ENCODE measurements around the gene P2RX7.

DNA sequence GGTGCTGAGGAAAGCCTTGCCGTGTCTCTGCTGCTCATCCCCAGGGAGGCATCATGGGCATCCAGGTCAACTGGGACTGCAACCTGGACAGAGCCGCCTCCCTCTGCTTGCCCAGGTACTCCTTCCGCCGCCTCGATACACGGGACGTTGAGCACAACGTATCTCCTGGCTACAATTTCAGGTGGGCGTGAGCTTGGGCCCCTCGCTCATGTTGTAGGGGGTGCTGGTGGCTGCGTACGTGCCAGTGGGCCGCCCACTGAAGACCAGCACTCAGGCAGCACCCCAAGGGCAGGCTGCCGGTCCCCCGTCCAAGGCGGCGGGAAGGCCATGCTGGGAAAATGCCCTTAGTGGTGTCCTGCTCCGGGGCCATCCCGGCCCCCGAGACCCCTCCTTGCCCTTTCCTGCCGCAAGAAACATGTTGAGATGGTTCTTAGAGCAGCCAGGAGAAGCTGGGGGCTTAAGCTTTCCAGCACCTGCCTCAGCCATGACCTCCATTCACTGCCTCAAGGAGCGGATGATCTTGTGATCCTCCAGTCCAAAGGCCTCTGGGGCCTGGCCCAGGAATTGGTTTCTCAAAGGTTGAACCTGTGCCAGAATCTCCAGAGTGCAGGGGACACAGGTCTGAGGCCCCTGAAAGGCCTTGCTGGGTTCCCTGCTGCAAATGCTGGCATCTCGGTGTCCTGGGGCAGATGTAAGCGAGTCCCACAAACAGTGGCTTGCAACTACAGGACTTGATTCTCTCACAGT lies 96.4 kb downstream of the P2RX7 start:
- TF ChIP-seq EZH2 (IDR thresholded peaks at IDR 0.05; ENCODE audit: borderline replicate concordance, low read depth, low read length, severe bottlenecking) (no peak), CTCF (IDR thresholded peaks at IDR 0.05; ENCODE audit: borderline replicate concordance, extremely low read depth, low read length, poor library complexity, severe bottlenecking) (no peak)

All from DND-41 (cell line).